ENCODE data around the gene GRIK5.

Gene GRIK5

GRCh38 chr19:42093926-42094325 is 23.9 kb upstream of the GRIK5 start:
- Histone ChIP-seq H3K4me3 (ENCODE audit: low read depth, low read length) (no peak overlapping the region), H3K9me3 (ENCODE audit: control insufficient read depth, insufficient read depth, low read depth, low read length) (no peaks in the 10 kb centered on the region), H3K36me3 (ENCODE audit: control insufficient read depth in 2 of 2, insufficient read depth in 1 of 2, low read length in 2 of 2) (no peaks in the 10 kb centered on the region; a peak in 1 of 3 replicates), H3K4me1 (ENCODE audit: control insufficient read depth, insufficient read depth, low read length) (no peaks in the 10 kb centered on the region), H3K27ac (ENCODE audit: extremely low read depth, low read depth, low read length) (no peak overlapping the region)
- ChIA-PET POLR2A (no interaction called here), CTCF (interaction anchor here (0.6 to 4.7 kb wide), 12 partner anchors 8 to 387 kb away, joined by 3 to 39 read pairs (median 4); no protein-coding TSS in a partner anchor)
- TF ChIP-seq ZNF169 (tag by site-specific recombination; IDR thresholded peaks at IDR 0.05) (no peak), ZNF791 (tag by site-specific recombination; IDR thresholded peaks at IDR 0.05) (no peak), ZEB2 (tag by site-specific recombination; IDR thresholded peaks at IDR 0.05) (no peak), ZNF747 (tag by site-specific recombination; IDR thresholded peaks at IDR 0.05) (no peak), ZNF558 (tag by site-specific recombination; IDR thresholded peaks at IDR 0.05) (no peak), ZNF776 (tag by site-specific recombination; IDR thresholded peaks at IDR 0.05; ENCODE audit: borderline replicate concordance) (no peak), SETDB1 (IDR thresholded peaks at IDR 0.05; ENCODE audit: insufficient read length, low read length) (no peak), ZNF488 (tag by site-specific recombination; IDR thresholded peaks at IDR 0.05) (no peak), ZNF768 (tag by site-specific recombination; IDR thresholded peaks at IDR 0.05) (no peak), ZNF449 (tag by site-specific recombination; IDR thresholded peaks at IDR 0.05) (no peak), PRDM2 (tag by site-specific recombination; IDR thresholded peaks at IDR 0.05; ENCODE audit: borderline replicate concordance) (no peak), ELK4 (IDR thresholded peaks at IDR 0.05; ENCODE audit: borderline replicate concordance, low read depth, low read length) (no peak), GLI4 (tag by site-specific recombination; IDR thresholded peaks at IDR 0.05) (no peak), ZSCAN16 (tag by site-specific recombination; IDR thresholded peaks at IDR 0.05) (no peak), ZNF837 (tag by site-specific recombination; IDR thresholded peaks at IDR 0.05) (no peak), ZFHX2 (tag by site-specific recombination; conservative IDR thresholded peaks at IDR 0.05) (no peak), KLF8 (tag by site-specific recombination; IDR thresholded peaks at IDR 0.05) (no peak), KLF10 (tag by site-specific recombination; IDR thresholded peaks at IDR 0.05) (no peak)
